Fibroblast of lung (primary cell): Measurements from ENCODE around the gene LSMEM2. TPM values are rescaled to one million over a fixed set of nuclear protein-coding genes. Genes with fewer than 3 reads are reported as not detected.

Source experiments
- DNase-seq, 2 donors: peaks; one replicate each; pipeline versions ENCODE4 v3.0.0 to v3.0.0-alpha.2; 2010; ENCODE audit warnings: low read depth in 2 of 2
- H2AFZ ChIP-seq: 2 replicates; pipeline ENCODE4 v1.5.1; 2012; ENCODE audit warnings: low read length, control low read depth, inconsistent platforms
- H3K27ac ChIP-seq: 2 replicates; pipeline ENCODE4 v1.5.1; 2011; ENCODE audit warnings: low read length, control low read depth; ENCODE audit not compliant: insufficient read depth
- H3K27me3 ChIP-seq: 2 replicates; pipeline ENCODE4 v1.5.1; 2011; ENCODE audit warnings: mild to moderate bottlenecking, low read length; ENCODE audit not compliant: control insufficient read depth, insufficient read depth
- H3K36me3 ChIP-seq: 2 replicates; pipeline ENCODE4 v1.5.1; 2011; ENCODE audit warnings: low read length; ENCODE audit not compliant: control insufficient read depth, insufficient read depth
- H3K4me1 ChIP-seq: 2 replicates; pipeline ENCODE4 v1.5.1; 2011; ENCODE audit warnings: low read length; ENCODE audit not compliant: control insufficient read depth, insufficient read depth; ENCODE audit errors: extremely low read depth
- H3K4me2 ChIP-seq: 2 replicates; pipeline ENCODE4 v1.5.1; 2011; ENCODE audit warnings: low read length, control low read depth; ENCODE audit not compliant: insufficient read depth; ENCODE audit errors: extremely low read depth
- H3K4me3 ChIP-seq, 4 experiments: fragments of 200-600 bp in 1 of 4; sonication (generic) in 1 of 4; replicated peaks in 1 of 4; 2 replicates each; pipeline ENCODE4 v1.5.1; 2011 to 2016; ENCODE audit warnings: low read length in 4 of 4, low read depth in 3 of 4, mild to moderate bottlenecking in 3 of 4, control low read depth in 2 of 4, inconsistent platforms in 1 of 4, mixed read lengths in 1 of 4; ENCODE audit not compliant: insufficient read depth in 1 of 4; ENCODE audit errors: control extremely low read depth in 1 of 4
- H3K79me2 ChIP-seq: 2 replicates; pipeline ENCODE4 v1.5.1; 2012; ENCODE audit warnings: mild to moderate bottlenecking, low read length, inconsistent platforms; ENCODE audit not compliant: control insufficient read depth, insufficient read depth
- H3K9ac ChIP-seq: 2 replicates; pipeline ENCODE4 v1.5.1; 2011; ENCODE audit warnings: mild to moderate bottlenecking, low read length, control low read depth; ENCODE audit not compliant: insufficient read depth
- H3K9me3 ChIP-seq: 2 replicates; pipeline ENCODE4 v1.5.1; 2012; ENCODE audit warnings: low read depth, low read length; ENCODE audit not compliant: control insufficient read depth, insufficient read depth
- H4K20me1 ChIP-seq: 2 replicates; pipeline ENCODE4 v1.5.1; 2011; ENCODE audit warnings: low read length; ENCODE audit not compliant: control insufficient read depth, insufficient read depth; ENCODE audit errors: extremely low read depth
- EZH2 ChIP-seq: IDR thresholded peaks from 2 replicates; pipeline ENCODE4 v1.5.1; 2012; ENCODE audit warnings: low read length, control low read depth, mild to moderate bottlenecking; ENCODE audit errors: missing control alignments
- polyA plus RNA-seq, 2 donors: library from polyadenylated mRNA; depleted of rRNA in 1 of 2; stranded (reverse) in 1 of 2; unstranded in 1 of 2; fragments of >200 nt; gene quantifications; 2 replicates each; pipeline ENCODE4 v1.2.1, GENCODE V29; 2011 to 2012; ENCODE audit warnings: missing spikeins in 1 of 2
- total RNA-seq: library from RNA; depleted of rRNA; stranded (reverse); fragments of >200 nt; gene quantifications from 2 replicates; pipeline ENCODE4 v1.2.1, GENCODE V29; 2014
- TF ChIP-seq, protein P1 (sequence below), 2 donors: IDR thresholded peaks in 1 of 2; conservative IDR thresholded peaks in 1 of 2; 1 replicate in 1 of 2; 2 replicates in 1 of 2; pipeline ENCODE4 v1.5.1; 2011 to 2012; ENCODE audit warnings: low read length in 2 of 2, control low read depth in 1 of 2, inconsistent platforms in 1 of 2, low read depth in 1 of 2, mild to moderate bottlenecking in 1 of 2

LSMEM2 gene
- total and polyA plus RNA-seq, 2 donors (not counting 1 experiment from before 2014, with no cell fraction given) = not detected

DNA sequence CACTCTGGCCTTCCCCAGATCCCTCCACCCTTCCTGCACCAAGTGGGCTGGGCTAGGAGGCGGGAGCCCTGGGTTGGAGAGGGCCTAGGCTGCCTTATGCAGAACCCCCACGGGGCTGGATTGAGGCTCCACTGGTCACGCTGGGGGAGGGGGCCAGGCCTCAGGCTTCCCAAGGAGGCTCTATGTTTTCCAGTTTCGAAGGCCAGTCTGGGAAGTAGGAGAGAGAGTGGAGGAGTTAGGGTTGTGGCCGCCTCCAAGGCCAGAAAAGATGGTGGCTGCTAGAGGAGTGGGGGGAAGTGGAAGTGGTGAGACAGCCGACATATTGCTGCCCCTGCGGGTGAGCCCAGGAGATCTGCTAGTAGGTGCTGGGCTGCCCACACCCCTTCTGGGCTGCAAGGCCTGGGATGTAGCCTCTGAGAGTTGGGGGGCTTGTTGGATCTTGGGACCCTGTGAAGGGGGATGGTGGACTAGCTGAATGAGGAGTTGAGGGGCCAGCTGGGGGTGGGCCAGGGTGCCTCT lies 41.7 kb upstream of the LSMEM2 start:
- Histone ChIP-seq H4K20me1 (no peaks in the 10 kb centered on the region), H3K9ac (peak overlapping the region; percentile 82)

DNA sequence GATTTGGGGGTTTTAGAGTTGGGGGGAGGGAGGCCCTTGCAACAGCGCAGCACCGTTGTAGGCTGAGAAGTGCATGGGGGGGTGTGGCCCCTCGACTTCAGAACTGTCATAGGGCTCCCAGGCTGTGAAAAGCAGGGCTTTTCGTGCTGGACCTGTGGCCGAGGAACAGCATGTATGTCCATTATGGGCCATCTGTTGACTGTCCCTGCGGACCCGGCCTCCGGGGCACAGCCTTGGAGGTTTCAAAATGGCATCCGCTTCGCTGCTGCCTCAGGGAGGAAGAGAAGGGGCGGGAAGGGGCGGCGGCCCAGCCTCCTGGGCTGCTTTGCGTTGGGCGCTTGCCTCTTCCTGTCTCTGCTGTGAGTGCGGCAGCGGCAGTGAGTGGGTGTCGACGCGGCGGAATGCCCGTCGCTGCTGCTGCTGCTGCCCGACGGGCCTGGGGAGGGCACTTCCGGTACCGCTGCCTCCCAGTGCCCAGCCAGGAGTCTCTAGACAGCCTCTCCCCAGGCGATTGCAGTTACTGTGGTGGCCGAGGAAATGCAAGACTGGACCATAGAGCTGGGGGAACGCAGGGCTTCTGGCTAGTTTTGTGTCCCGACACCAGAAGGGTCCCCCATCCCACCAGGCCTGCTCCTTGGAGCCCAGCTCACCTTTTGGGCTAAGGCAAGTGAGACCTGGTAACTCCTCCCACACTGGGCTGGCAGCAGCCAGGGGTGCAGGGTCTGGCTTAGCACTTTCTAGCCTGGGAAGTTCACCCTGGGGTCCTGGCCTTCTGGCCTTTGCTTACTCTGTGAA lies 40.9 kb upstream of the LSMEM2 start:
- peak; percentile 77 to 87 for DNase-seq
- peak overlapping the region; percentile 85 to 98 (median 92) for H3K4me3 ChIP-seq
- peaks cover 10% of the 10 kb centered on the region for H3K36me3 ChIP-seq
- H3K4me2 ChIP-seq = peak overlapping the region; percentile 97
- no peak for TF ChIP-seq EZH2
- TF ChIP-seq, protein P1, sequence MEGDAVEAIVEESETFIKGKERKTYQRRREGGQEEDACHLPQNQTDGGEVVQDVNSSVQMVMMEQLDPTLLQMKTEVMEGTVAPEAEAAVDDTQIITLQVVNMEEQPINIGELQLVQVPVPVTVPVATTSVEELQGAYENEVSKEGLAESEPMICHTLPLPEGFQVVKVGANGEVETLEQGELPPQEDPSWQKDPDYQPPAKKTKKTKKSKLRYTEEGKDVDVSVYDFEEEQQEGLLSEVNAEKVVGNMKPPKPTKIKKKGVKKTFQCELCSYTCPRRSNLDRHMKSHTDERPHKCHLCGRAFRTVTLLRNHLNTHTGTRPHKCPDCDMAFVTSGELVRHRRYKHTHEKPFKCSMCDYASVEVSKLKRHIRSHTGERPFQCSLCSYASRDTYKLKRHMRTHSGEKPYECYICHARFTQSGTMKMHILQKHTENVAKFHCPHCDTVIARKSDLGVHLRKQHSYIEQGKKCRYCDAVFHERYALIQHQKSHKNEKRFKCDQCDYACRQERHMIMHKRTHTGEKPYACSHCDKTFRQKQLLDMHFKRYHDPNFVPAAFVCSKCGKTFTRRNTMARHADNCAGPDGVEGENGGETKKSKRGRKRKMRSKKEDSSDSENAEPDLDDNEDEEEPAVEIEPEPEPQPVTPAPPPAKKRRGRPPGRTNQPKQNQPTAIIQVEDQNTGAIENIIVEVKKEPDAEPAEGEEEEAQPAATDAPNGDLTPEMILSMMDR (conservative IDR thresholded peaks at IDR 0.05 in 1 of 2, IDR thresholded peaks at IDR 0.05 in 1 of 2; ENCODE audit: low read depth in 1 of 2, low read length in 2 of 2) = no peak
- H2AFZ ChIP-seq = no peak overlapping the region
- no peaks in the 10 kb centered on the region for H3K27me3 ChIP-seq
- peak overlapping the region; percentile 82 for H3K9ac ChIP-seq
- H3K27ac ChIP-seq = peak overlapping the region; percentile 81
- H4K20me1 ChIP-seq = no peaks in the 10 kb centered on the region
- H3K9me3 ChIP-seq = no peaks in the 10 kb centered on the region
- peaks cover 69% of the 10 kb centered on the region for H3K79me2 ChIP-seq
- H3K4me1 ChIP-seq = peaks cover 21% of the 10 kb centered on the region

More for the DNA sequence above, 41.7 kb upstream of the LSMEM2 start:
- Histone ChIP-seq H3K4me1 (peaks cover 19% of the 10 kb centered on the region), H2AFZ (no peak overlapping the region), H3K9me3 (no peaks in the 10 kb centered on the region), H3K27me3 (no peaks in the 10 kb centered on the region), H3K4me3 (peak overlapping the region; percentile 85 to 98 (median 92)), H3K27ac (peak overlapping the region; percentile 81), H3K79me2 (peaks cover 62% of the 10 kb centered on the region), H3K4me2 (peak overlapping the region; percentile 97), H3K36me3 (peaks cover 10% of the 10 kb centered on the region)
- peak; percentile 42 to 48 for DNase-seq
- no peak for TF ChIP-seq EZH2

DNA sequence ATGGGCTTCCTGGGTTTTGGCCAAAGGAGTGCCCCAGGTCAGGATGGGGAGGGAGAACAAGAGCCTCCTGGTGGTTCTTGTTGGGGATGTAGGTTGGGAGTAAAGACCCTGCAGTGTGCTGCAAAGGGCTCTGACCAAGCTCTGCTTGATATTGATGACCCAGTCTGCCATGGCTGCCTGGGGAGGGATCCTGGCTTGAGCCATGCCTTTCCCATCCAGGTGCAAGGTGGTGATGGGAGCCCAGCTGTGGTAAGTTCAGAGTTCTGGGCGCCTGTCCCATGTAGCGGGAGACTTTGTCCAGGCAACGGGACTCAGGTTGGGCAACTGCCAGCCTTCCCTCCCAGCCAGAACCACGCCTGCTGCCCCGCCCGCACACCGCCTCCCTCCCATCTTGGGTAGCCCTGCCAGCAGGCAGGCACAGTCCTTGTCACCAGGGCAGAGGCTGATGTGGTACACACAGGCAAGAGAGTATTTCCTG lies 40.3 kb upstream of the LSMEM2 start:
- Histone ChIP-seq H3K4me3 (peak overlapping the region; percentile 85 to 98 (median 92)), H4K20me1 (no peaks in the 10 kb centered on the region), H3K9ac (peak overlapping the region; percentile 82), H3K79me2 (peaks cover 75% of the 10 kb centered on the region), H3K4me2 (peak overlapping the region; percentile 97), H3K4me1 (peaks cover 25% of the 10 kb centered on the region), H3K27me3 (no peaks in the 10 kb centered on the region), H3K36me3 (peaks cover 10% of the 10 kb centered on the region), H2AFZ (no peak overlapping the region), H3K9me3 (no peaks in the 10 kb centered on the region), H3K27ac (peak overlapping the region; percentile 81)
- DNase-seq = peak in 1 of 2 donors; percentile 34
- TF ChIP-seq, protein P1 (conservative IDR thresholded peaks at IDR 0.05 in 1 of 2, IDR thresholded peaks at IDR 0.05 in 1 of 2; ENCODE audit: low read depth in 1 of 2, low read length in 2 of 2) = no peak
